ENCODE results near the gene THYN1. TPM values are rescaled to one million over a fixed set of nuclear protein-coding genes. Genes with fewer than 3 reads are reported as not detected.

The THYN1 gene
- total and polyA plus RNA-seq, 2 of the 13 experiments (the other 11 are each of a cell fraction or from before 2014, with no cell fraction given), result 36.1 to 87.6 TPM

DNA sequence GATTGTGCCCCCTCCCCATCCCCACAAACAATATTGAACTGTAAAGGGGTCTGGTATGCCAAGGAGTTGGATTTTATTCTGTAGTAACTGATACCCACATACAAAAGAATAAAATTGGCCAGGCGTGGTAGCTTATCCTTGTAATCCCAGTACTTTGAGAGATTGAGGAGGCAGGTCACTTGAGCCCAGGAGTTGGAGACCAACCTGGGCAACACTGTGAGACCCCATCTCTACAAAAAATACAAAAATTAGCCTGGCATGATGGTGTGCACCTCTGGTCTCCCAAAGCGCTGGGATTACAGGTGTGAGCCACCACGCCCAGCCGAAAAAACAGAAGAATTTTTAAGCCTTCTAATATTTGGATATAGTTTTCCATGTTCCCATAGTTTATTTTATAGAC is 18.8 kb upstream of the THYN1 start:
- FAIRE-seq, result no peak
- TF ChIP-seq, protein P1, sequence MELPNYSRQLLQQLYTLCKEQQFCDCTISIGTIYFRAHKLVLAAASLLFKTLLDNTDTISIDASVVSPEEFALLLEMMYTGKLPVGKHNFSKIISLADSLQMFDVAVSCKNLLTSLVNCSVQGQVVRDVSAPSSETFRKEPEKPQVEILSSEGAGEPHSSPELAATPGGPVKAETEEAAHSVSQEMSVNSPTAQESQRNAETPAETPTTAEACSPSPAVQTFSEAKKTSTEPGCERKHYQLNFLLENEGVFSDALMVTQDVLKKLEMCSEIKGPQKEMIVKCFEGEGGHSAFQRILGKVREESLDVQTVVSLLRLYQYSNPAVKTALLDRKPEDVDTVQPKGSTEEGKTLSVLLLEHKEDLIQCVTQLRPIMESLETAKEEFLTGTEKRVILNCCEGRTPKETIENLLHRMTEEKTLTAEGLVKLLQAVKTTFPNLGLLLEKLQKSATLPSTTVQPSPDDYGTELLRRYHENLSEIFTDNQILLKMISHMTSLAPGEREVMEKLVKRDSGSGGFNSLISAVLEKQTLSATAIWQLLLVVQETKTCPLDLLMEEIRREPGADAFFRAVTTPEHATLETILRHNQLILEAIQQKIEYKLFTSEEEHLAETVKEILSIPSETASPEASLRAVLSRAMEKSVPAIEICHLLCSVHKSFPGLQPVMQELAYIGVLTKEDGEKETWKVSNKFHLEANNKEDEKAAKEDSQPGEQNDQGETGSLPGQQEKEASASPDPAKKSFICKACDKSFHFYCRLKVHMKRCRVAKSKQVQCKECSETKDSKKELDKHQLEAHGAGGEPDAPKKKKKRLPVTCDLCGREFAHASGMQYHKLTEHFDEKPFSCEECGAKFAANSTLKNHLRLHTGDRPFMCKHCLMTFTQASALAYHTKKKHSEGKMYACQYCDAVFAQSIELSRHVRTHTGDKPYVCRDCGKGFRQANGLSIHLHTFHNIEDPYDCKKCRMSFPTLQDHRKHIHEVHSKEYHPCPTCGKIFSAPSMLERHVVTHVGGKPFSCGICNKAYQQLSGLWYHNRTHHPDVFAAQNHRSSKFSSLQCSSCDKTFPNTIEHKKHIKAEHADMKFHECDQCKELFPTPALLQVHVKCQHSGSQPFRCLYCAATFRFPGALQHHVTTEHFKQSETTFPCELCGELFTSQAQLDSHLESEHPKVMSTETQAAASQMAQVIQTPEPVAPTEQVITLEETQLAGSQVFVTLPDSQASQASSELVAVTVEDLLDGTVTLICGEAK (IDR thresholded peaks at IDR 0.05), result no peak
- TF ChIP-seq, protein P1 (CRISPR knock-in tag; IDR thresholded peaks at IDR 0.05), result peak; percentile 7; the same call in 1 of the 2 replicates
- TF ChIP-seq, protein P2, sequence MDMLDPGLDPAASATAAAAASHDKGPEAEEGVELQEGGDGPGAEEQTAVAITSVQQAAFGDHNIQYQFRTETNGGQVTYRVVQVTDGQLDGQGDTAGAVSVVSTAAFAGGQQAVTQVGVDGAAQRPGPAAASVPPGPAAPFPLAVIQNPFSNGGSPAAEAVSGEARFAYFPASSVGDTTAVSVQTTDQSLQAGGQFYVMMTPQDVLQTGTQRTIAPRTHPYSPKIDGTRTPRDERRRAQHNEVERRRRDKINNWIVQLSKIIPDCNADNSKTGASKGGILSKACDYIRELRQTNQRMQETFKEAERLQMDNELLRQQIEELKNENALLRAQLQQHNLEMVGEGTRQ (IDR thresholded peaks at IDR 0.05; ENCODE audit: low read depth, low read length), result no peak
- TF ChIP-seq, protein P2 (CRISPR knock-in tag; IDR thresholded peaks at IDR 0.05; ENCODE audit: borderline replicate concordance), result 0 out of 2 replicates have a peak, but pooled peaks have one; percentile 25
- TF ChIP-seq ZFP90 (CRISPR knock-in tag; IDR thresholded peaks at IDR 0.05; ENCODE audit: borderline replicate concordance) (no peak), TAF15 (IDR thresholded peaks at IDR 0.05; ENCODE audit: low read depth, low read length, poor library complexity, severe bottlenecking) (no peak), KLF16 (CRISPR knock-in tag; IDR thresholded peaks at IDR 0.05) (no peak), ZNF30 (CRISPR knock-in tag; IDR thresholded peaks at IDR 0.05) (no peak)
- TF ChIP-seq, protein P3, sequence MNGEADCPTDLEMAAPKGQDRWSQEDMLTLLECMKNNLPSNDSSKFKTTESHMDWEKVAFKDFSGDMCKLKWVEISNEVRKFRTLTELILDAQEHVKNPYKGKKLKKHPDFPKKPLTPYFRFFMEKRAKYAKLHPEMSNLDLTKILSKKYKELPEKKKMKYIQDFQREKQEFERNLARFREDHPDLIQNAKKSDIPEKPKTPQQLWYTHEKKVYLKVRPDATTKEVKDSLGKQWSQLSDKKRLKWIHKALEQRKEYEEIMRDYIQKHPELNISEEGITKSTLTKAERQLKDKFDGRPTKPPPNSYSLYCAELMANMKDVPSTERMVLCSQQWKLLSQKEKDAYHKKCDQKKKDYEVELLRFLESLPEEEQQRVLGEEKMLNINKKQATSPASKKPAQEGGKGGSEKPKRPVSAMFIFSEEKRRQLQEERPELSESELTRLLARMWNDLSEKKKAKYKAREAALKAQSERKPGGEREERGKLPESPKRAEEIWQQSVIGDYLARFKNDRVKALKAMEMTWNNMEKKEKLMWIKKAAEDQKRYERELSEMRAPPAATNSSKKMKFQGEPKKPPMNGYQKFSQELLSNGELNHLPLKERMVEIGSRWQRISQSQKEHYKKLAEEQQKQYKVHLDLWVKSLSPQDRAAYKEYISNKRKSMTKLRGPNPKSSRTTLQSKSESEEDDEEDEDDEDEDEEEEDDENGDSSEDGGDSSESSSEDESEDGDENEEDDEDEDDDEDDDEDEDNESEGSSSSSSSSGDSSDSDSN (CRISPR knock-in tag; IDR thresholded peaks at IDR 0.05), result 0 out of 2 replicates have a peak, but pooled peaks have one; percentile 0

More for the DNA sequence above, 18.8 kb upstream of the THYN1 start:
- Histone ChIP-seq H4K20me1 (ENCODE audit: insufficient read depth, low read length) (no peaks in the 10 kb centered on the region), H3K9ac (ENCODE audit: insufficient read depth, low read depth, low read length) (no peak overlapping the region), H3K27ac (ENCODE audit: extremely low read length, insufficient read depth, low read length) (no peak overlapping the region), H3K4me2 (ENCODE audit: low read depth, low read length) (peak overlapping the region; percentile 18; the same call in 1 of the 2 replicates), H3K36me3 (replicated peaks in 1 of 2; ENCODE audit: control insufficient read depth in 1 of 2, insufficient read depth in 2 of 2, low read length in 2 of 2) (no peaks in the 10 kb centered on the region), H3K4me3 (replicated peaks in 1 of 3; ENCODE audit: insufficient read depth in 1 of 3, low read depth in 2 of 3, low read length in 3 of 3) (no peak overlapping the region), H2AFZ (ENCODE audit: low read length) (no peak overlapping the region), H3K9me3 (ENCODE audit: low read length) (no peaks in the 10 kb centered on the region), H3K4me1 (ENCODE audit: insufficient read depth, low read length) (peaks cover 20% of the 10 kb centered on the region), H3K27me3 (ENCODE audit: control insufficient read depth in 1 of 2, insufficient read depth in 2 of 2, low read length in 2 of 2) (peaks cover 3 to 37% of the 10 kb centered on the region in 2 experiments; a peak in 4 of 5 replicates), H3K79me2 (ENCODE audit: insufficient read depth, low read length) (no peaks in the 10 kb centered on the region)
- ATAC-seq (no peak), DNase-seq (ENCODE audit: low spot score) (no peak)
- CTCF ChIA-PET (ENCODE audit: low intra/inter-chr PET ratio, low total read pairs), result no interaction called here
- no TSS peak for BruUV-seq (replicated peaks)
- intact Hi-C loops (cut with micrococcal nuclease; ENCODE audit: unreplicated experiment) (no loop called here), in situ Hi-C loops (cut with HindIII; ENCODE audit: extremely low pct_ligation_motif_present, low pct_unique_long_range_greater_than_20kb) (no loop called here)
- 76% methylated on average over 4 of the region's 4 CpGs for WGBS (ENCODE audit: low lambda C conversion rate)
- POLR2A ChIA-PET, result interaction anchor here (0.9 kb wide), 1 partner anchor 47 kb away, joined by 3 read pairs; the partner anchor contains the start of gene VPS26B
